ENCODE data around the gene DGKE.

DNA sequence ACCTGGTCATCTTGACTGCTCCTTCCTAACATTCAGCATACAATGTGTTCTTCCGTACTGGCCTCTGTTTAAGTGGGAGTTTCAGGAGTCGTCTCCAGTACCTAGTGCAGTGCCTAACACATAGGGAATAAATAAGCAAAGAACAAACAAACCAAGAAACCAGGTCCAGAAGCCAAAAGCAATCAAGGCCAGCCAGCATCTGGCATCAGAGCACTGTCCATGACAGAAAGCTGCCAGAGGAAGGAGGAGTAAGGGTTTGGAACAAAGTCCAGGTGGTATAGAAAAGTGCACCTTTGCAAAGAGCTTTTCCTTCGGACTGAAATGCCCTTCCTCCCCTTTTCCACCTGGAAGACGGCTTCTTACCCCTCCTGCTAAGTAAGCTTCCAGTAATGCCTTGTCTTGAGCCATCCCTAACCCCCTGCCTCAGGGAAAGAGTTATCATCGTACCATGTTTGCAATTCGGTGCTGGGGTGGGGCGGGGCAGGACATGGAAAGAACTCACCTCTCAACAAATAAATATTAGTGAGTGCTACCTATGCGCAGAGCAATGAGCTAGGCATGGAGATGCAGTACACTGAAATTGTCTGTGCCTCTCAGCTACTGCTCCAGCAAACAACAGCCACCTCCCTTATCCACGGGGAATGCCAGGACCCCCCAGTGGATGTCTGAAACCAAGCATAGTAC, 47.8 kb upstream of the DGKE start:
- no peak for TF ChIP-seq TAF1 (IDR thresholded peaks at IDR 0.05; ENCODE audit: borderline replicate concordance, insufficient read depth, low read length)
- no peak for TF ChIP-seq SIN3A (IDR thresholded peaks at IDR 0.05; ENCODE audit: borderline replicate concordance, insufficient read depth, low read length)
- no peak for TF ChIP-seq POLR2AphosphoS5 (IDR thresholded peaks at IDR 0.05; ENCODE audit: low read depth, low read length)
